ENCODE results near the gene TCHP. TPM values are rescaled to one million over a fixed set of nuclear protein-coding genes. Genes with fewer than 3 reads are reported as not detected.

Gene TCHP
- total RNA-seq, 1 donor from 2014 or later, result 20.6 TPM

DNA sequence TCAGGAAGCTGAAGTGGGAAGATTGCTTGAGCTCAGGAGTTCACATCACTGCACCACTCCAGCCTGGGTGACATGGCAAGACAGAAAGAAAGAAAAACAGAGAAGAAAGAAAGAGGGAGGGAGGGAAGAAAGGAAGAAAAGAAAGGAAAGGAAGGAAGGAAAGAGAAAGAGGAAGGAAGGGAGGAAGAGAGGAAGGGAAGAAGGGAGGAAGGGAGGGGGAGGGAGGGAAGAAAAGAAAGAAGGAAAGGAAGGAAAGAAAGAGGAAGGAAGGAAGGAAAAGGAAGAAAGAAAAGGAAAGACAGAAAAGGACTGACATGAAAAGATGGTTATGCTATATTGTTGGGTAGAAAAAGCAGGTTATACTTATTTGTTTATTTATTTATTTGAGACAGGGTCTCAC is 23.7 kb upstream of the TCHP start:
- Mint-ChIP-seq H3K4me3 (ENCODE audit: low read depth) (no peak overlapping the region), H3K27ac (no peak overlapping the region), H3K36me3 (ENCODE audit: insufficient read depth) (no peaks in the 10 kb centered on the region), H3K4me1 (ENCODE audit: low read depth) (peaks cover 29% of the 10 kb centered on the region), H3K27me3 (no peaks in the 10 kb centered on the region), H3K9me3 (ENCODE audit: low read depth) (no peaks in the 10 kb centered on the region)
- TF ChIP-seq, protein P1, sequence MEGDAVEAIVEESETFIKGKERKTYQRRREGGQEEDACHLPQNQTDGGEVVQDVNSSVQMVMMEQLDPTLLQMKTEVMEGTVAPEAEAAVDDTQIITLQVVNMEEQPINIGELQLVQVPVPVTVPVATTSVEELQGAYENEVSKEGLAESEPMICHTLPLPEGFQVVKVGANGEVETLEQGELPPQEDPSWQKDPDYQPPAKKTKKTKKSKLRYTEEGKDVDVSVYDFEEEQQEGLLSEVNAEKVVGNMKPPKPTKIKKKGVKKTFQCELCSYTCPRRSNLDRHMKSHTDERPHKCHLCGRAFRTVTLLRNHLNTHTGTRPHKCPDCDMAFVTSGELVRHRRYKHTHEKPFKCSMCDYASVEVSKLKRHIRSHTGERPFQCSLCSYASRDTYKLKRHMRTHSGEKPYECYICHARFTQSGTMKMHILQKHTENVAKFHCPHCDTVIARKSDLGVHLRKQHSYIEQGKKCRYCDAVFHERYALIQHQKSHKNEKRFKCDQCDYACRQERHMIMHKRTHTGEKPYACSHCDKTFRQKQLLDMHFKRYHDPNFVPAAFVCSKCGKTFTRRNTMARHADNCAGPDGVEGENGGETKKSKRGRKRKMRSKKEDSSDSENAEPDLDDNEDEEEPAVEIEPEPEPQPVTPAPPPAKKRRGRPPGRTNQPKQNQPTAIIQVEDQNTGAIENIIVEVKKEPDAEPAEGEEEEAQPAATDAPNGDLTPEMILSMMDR (IDR thresholded peaks at IDR 0.05; ENCODE audit: unreplicated experiment), result no peak
- DNase-seq (ENCODE audit: low spot score, unreplicated experiment), result no peak

DNA sequence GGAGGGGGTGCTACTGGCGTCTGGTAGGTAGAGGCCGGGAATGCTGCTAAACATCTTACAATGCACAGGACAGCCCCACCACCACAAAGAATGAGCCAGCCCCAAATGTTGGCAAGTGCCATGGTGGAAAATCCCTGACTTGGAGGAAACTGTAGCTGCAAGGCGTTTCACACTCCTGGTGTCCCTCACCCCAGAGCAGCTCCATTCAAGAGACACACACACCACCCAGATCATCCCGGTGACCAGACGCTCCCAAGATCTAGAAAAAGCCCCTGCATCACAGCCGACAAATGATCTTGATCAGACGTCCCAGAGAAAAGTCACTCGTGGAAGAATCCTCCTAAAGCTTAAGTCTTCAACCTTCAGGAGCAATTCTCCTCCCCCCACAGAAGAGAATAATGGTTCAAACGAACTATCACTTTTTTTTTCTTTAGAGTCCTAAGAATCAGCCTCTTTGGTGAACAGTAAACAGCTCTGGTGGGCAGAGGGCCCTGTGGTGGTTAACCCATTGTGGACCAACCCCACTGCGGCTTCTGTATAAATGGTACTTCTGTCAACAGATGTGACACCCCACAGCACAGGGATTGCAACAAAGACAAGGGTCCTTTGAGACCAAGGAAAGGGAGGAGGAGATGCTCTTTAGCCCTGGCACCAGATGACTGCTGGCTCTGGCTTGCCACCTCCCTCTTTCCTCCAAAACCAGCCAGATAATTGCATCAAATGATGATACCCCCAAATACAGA is 22.4 kb upstream of the TCHP start:
- Mint-ChIP-seq H3K9me3 (ENCODE audit: low read depth) (no peaks in the 10 kb centered on the region), H3K4me1 (ENCODE audit: low read depth) (peaks cover 29% of the 10 kb centered on the region), H3K4me3 (ENCODE audit: low read depth) (peak overlapping the region; percentile 49), H3K27ac (no peak overlapping the region), H3K36me3 (ENCODE audit: insufficient read depth) (no peaks in the 10 kb centered on the region), H3K27me3 (peaks cover 3% of the 10 kb centered on the region)
- TF ChIP-seq, protein P1 (IDR thresholded peaks at IDR 0.05; ENCODE audit: unreplicated experiment), result no peak
- no peak for DNase-seq (ENCODE audit: low spot score, unreplicated experiment)

DNA sequence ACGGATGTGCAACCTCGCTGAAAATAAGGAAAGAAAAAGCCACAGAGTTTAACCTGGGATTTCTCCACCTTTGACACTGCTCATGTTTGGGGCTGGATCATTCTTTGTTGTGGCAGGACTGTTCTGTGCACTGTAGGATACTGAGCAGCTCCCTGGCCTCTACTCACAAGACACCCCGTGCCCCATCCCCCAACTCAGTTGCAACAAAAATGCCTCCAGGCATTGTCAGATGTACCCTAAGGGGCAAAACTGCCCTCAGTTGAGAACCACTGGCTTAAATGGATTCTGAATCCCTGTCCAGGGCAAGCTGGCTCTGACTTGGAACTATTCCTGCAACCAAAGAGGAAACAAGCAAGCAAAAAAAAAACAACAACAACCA is 21.8 kb upstream of the TCHP start:
- Mint-ChIP-seq H3K27me3 (peaks cover 3% of the 10 kb centered on the region), H3K27ac (no peak overlapping the region), H3K4me3 (ENCODE audit: low read depth) (peak overlapping the region; percentile 49), H3K9me3 (ENCODE audit: low read depth) (no peaks in the 10 kb centered on the region), H3K4me1 (ENCODE audit: low read depth) (peaks cover 29% of the 10 kb centered on the region), H3K36me3 (ENCODE audit: insufficient read depth) (no peaks in the 10 kb centered on the region)
- DNase-seq (ENCODE audit: low spot score, unreplicated experiment), result no peak
- TF ChIP-seq, protein P1 (IDR thresholded peaks at IDR 0.05; ENCODE audit: unreplicated experiment), result no peak

DNA sequence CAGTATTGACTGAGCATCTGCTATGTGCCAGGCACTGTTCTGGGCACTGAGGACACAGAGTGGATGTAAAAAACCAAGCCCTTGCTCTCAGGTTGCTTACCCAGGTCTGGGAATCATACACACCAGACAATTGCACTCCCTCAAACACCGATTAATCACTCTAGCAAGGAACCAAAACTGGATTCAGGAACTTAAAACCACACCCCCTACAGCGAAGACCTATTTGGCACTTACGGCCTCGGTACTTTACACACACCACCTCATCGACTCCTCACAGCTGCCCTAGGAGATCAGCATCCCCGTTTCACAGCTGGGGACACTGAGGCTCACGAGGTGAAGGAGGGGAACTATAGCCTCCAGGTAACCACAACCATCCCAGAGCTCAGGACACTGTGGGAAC is 21.3 kb upstream of the TCHP start:
- peaks cover 7% of the 10 kb centered on the region for H3K27me3 Mint-ChIP-seq

DNA sequence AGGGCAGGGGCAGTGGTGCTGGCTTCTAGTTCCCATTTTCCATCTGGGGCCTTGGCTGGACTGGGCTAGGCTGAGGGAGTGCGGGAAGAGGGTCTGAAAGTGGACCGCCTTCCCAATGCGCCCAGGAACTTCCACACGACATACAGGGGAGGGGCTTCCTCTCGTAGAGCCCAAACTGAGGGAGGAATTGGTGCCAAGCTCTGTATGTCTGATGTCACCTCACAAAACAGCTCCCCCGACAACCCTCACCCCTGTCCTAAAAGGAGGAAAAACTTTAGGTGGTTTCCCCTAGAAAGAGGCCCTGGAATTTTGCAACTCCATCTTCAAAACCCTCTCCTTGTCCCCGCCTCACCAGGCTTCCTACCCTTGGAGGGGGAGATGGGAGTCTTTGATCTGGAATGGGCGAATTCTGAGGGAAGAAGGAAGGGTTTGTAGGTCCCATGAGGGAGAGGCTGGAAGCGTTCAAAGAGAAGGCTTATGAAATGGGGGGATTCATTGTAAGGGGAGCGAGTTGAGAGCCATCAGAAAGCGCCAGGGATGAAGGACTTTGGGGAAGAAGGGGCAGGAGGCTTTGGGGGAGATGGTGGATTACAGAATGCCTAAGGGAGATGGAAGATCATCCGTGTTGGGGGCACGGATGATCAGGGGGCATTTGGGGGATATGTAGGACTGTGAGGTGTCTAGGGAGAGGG is 20.6 kb upstream of the TCHP start:
- Mint-ChIP-seq H3K4me1 (ENCODE audit: low read depth) (peaks cover 29% of the 10 kb centered on the region), H3K4me3 (ENCODE audit: low read depth) (peak overlapping the region; percentile 95), H3K36me3 (ENCODE audit: insufficient read depth) (no peaks in the 10 kb centered on the region), H3K27ac (peak overlapping the region; percentile 73), H3K9me3 (ENCODE audit: low read depth) (no peaks in the 10 kb centered on the region), H3K27me3 (peaks cover 8% of the 10 kb centered on the region)
- TF ChIP-seq, protein P1 (IDR thresholded peaks at IDR 0.05; ENCODE audit: unreplicated experiment), result no peak
- DNase-seq (ENCODE audit: low spot score, unreplicated experiment), result no peak

More for the DNA sequence above, 21.3 kb upstream of the TCHP start:
- H3K4me3 Mint-ChIP-seq (ENCODE audit: low read depth), result peak overlapping the region; percentile 95
- H3K9me3 Mint-ChIP-seq (ENCODE audit: low read depth), result no peaks in the 10 kb centered on the region
- H3K27ac Mint-ChIP-seq, result no peak overlapping the region
- DNase-seq (ENCODE audit: low spot score, unreplicated experiment), result no peak
- TF ChIP-seq, protein P1 (IDR thresholded peaks at IDR 0.05; ENCODE audit: unreplicated experiment), result no peak
- no peaks in the 10 kb centered on the region for H3K36me3 Mint-ChIP-seq (ENCODE audit: insufficient read depth)
- peaks cover 29% of the 10 kb centered on the region for H3K4me1 Mint-ChIP-seq (ENCODE audit: low read depth)

Measured in progenitor cell of endocrine pancreas (in vitro differentiated cells).